GM21528 (cell line): Measurements from ENCODE around the gene C1QTNF1.
"Not testable (repeated sequence)": the region's sequence is repeated elsewhere in the genome, so short reads cannot be mapped to it uniquely, and the experiment has no call there.

ENCODE experiments used
- ATAC-seq: cut with Tn5 transposase; IDR thresholded peaks from one replicate; pipeline ENCODE4 v1.9.1; 2021; ENCODE audit warnings: mild to moderate bottlenecking, moderate library complexity; ENCODE audit not compliant: unreplicated experiment, low FRiP score

C1QTNF1 gene

DNA sequence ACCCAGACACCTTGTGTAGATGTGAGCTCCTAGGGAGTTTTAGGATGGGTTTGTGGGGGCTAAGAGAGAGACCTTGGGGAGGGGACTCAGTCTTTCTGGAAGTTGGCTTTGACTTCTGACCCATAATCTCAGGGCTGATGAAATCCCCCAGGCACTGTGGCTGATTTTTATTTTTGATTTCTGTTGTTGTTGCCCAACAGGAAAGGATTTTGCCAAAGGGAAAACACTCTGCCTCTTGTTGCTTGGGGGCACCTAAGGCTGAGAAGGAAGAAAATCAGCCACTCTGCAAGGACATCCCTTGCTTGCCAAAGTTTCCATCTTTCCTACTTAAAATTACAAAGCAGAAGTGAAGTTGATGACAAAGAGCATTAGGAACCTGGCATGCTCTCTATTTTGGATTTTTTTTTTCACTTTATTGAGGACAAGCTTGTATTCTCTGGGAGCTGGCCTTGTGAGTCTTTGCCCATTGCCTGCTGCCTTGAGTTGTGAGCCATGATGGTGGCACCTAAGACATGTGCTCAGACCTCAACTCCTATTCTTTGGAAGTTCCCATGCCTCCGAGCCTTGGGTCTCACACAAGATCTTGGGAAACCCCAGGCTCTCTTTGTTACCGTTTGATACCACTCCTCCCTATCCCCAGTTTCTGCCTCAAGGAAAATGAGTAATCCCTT is 3.2 kb upstream of the C1QTNF1 start:
- ATAC-seq: no peak

GRCh38 chr17:79021929-79022328 is 2.0 kb upstream of the C1QTNF1 start:
- not testable (repeated sequence) for ATAC-seq

DNA sequence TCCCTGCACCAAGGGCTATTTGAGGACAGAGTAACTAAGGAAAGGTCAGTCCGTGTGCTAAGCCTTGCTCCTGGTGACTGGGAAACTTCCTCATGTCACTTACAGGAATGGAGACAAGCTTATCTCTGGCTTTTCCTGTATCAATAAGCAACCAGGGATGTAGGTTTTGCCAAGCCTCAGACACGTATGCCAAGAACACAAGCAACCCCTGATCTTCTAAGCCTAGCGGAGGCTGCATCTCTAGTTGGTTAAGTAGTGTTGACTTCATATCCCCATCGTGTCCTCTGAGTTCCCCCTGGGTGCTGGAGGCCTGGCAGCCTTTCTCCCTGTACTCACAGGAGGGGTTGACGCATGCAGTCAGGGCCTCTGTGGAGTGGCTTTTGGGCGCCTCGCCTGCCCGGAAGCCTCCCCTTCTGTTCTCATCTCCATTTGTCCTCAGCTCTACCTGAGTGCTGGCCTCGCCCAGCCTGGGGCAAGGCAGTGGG is 1.4 kb upstream of the C1QTNF1 start:
- ATAC-seq: no peak

DNA sequence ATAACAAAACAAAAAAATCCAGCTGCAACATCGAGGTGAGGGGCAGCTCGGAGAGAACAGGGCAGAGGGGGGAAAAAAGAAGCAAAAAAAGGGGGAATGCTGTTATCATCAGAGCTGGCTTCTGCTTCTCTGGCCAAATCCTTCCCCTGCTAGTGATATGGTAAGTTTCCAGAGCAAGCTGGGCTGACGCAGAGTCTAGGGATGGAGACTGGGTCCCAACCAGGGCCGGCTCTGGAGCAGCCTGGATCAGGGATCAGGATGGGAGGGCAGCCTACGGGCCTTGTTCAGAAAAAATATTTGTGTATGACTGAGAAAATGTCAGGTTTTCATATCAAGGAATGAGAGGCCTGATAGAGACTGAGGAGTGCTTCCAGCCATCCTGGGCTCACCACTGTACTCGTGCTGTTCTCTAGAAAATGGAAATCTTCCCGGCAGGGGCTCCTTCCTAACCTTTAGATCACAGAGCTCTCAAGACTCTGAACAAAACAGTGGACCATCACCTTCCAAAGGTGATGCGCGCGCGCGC is 726 bp upstream of the C1QTNF1 start:
- ATAC-seq: no peak

- ATAC-seq: no peak
Measured at GRCh38 chr17:79024901-79025737, 1.1 kb downstream of the C1QTNF1 start.

DNA sequence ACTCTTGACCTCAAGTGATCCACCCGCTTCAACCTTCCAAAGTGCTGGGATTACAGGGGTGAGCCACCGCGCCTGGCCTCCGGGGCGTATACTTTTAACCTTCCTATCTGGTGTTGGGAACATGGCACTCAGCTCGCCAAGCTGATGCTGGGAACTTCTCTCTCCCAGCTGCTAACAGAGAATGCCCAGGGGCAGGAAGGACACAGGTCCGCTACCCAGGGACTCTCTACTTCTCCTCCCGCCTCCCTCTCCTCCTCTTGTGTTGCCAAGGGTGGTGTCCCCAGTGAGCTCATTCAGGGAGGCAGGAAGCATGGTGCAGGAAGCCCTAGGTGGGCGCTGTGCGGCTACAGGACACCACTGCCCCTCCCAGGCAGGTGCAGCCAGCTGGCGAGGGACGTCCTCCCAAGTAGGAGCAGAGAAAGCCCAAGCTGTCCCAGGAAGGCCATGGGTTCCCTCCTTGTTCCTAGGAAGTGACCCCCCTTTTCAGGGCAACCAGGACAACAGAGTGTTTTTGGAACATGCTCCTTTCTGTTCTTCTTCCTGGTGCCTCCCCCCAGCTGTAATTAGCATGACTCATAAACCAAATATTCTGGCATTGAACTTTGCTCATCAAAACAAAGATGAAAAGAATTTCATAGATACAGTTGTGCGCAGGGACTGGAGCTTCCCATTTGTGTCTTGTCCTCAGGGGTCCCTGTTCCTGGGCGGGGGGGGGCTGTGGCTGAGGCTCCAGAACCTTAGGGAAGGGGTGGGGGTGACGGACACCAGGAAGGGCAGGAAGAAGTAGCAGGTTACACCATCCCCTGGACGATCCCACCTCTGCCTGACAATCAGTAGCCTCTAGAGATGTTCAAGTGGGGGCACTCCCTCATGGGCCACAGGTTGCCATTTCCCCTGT is 2.7 kb downstream of the C1QTNF1 start:
- no peak for ATAC-seq

- ATAC-seq: no peak
Measured at GRCh38 chr17:79027274-79027924, 3.4 kb downstream of the C1QTNF1 start.

DNA sequence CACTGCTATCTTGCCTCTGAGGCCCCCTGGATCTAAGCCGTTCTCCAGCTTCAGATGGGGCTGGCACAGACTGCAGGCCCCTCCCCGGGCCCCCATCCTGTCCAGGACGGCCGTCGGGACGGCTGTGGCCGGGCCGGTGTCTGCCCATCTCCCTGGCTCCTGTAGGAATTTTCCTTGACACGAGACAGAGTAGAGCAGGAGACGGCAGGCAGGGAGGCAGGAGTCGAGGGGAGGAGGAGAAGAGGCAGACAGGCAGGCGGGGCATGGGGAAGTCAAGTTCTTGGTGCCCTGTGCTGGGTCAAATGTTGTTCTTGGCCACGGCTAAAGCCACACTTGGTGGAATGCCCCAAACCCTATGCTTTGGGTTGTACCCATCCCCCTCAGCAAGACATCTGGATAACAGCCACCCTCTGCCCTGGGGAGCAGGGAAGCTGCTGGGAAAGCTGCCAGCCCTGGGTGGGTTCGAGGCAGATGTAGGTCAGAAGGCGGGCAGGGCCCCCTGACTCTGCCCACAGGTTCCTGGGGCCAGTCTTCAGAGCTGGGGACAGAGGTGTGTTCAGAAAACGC is 4.0 kb downstream of the C1QTNF1 start:
- ATAC-seq: no peak

GRCh38 chr17:79028496-79029326 is 4.7 kb downstream of the C1QTNF1 start:
- no peak for ATAC-seq

- no peak for ATAC-seq
Measured at GRCh38 chr17:79029327-79030009, 5.5 kb downstream of the C1QTNF1 start.

DNA sequence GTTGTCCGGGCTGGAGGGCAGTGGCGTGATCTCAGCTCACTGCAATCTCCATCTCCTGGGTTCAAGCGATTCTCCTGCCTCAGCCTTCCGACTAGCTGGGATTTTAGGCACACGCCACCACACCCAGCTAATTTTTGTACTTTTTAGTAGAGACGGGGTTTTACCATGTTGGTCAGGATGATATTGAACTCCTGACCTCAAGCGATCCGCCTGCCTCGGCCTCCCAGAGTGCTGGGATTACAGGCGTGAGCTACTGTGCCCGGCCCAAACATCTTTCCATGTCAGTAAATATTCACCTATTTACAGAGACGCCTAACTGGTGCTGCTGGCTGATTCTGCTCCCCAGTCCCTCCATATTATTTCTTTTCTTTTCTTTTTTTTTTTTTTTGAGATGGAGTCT is 6.7 kb downstream of the C1QTNF1 start:
- ATAC-seq: not testable (repeated sequence)

- ATAC-seq: no peak
Measured at GRCh38 chr17:79031996-79032875, 8.3 kb downstream of the C1QTNF1 start.

GRCh38 chr17:79033046-79033616 is 9.2 kb downstream of the C1QTNF1 start:
- ATAC-seq: no peak

- no peak for ATAC-seq
Measured at GRCh38 chr17:79033741-79034501, 10.0 kb downstream of the C1QTNF1 start.

DNA sequence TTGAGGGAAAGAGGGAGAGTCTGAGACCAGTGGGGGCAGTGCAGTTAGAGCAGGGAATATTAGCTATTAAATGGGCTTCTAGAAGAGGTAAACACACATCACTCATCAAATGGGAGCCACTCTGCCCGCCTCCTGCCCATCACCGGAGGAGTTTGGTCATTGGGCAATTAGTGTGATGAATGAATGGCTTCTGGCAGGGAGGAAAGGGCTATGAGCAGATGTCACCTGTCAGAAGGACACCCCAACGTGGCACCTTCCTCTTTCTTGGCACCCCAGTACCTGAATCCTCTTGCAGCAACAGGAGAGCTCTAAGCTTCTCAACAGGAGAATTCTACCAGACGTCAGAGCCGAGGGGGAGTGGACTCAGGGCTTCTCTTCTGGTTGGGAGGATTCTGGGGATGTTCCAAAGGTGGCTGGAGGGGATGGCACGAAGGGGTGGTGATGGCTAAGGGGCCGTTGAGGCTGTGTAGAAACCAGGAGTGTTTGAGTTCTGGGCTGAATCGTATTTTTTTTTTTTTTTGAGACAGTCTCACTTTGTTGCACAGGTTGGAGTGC is 11.0 kb downstream of the C1QTNF1 start:
- no peak for ATAC-seq

- ATAC-seq: no peak
Measured at GRCh38 chr17:79035686-79036085, 11.7 kb downstream of the C1QTNF1 start.
